ENCODE data around the gene SEZ6L. TPM values are rescaled to one million over a fixed set of nuclear protein-coding genes. Genes with fewer than 3 reads are reported as not detected.
A peak's percentile ranks its signal among the peaks of the same experiment; 100 is the strongest.

Gene SEZ6L
- total RNA-seq, 1 donor from 2014 or later = 1.7 TPM

GRCh38 chr22:26417406-26417805 lies 248.1 kb downstream of the SEZ6L start:
- H3K27me3 Mint-ChIP-seq (ENCODE audit: low read depth) = peaks cover 57% of the 10 kb centered on the region
- no peak overlapping the region for H3K27ac Mint-ChIP-seq (ENCODE audit: unreplicated experiment)
- no peak overlapping the region for H3K4me3 Mint-ChIP-seq
- H3K4me1 Mint-ChIP-seq = no peaks in the 10 kb centered on the region
- no peaks in the 10 kb centered on the region for H3K36me3 Mint-ChIP-seq (ENCODE audit: low read depth)
- no peaks in the 10 kb centered on the region for H3K9me3 Mint-ChIP-seq
- no peak for DNase-seq (ENCODE audit: low read depth, low spot score)
- TF ChIP-seq CTCF (conservative IDR thresholded peaks at IDR 0.05) = no peak

GRCh38 chr22:26418620-26419019 lies 249.4 kb downstream of the SEZ6L start:
- peaks cover 3% of the 10 kb centered on the region for H3K9me3 Mint-ChIP-seq
- no peak overlapping the region for H3K4me3 Mint-ChIP-seq
- no peak for TF ChIP-seq CTCF (conservative IDR thresholded peaks at IDR 0.05)
- H3K4me1 Mint-ChIP-seq = no peaks in the 10 kb centered on the region
- no peak overlapping the region for H3K27ac Mint-ChIP-seq (ENCODE audit: unreplicated experiment)
- no peaks in the 10 kb centered on the region for H3K36me3 Mint-ChIP-seq (ENCODE audit: low read depth)
- no peak for DNase-seq (ENCODE audit: low read depth, low spot score)
- peaks cover 52% of the 10 kb centered on the region for H3K27me3 Mint-ChIP-seq (ENCODE audit: low read depth)

GRCh38 chr22:26426924-26427323 lies 257.7 kb downstream of the SEZ6L start:
- Mint-ChIP-seq H3K9me3 (peaks cover 3% of the 10 kb centered on the region), H3K4me1 (peaks cover 24% of the 10 kb centered on the region), H3K27me3 (ENCODE audit: low read depth) (peaks cover 46% of the 10 kb centered on the region), H3K27ac (ENCODE audit: unreplicated experiment) (no peak overlapping the region), H3K36me3 (ENCODE audit: low read depth) (no peaks in the 10 kb centered on the region), H3K4me3 (peak overlapping the region; percentile 85)
- no peak for TF ChIP-seq CTCF (conservative IDR thresholded peaks at IDR 0.05)
- no peak for DNase-seq (ENCODE audit: low read depth, low spot score)

- Mint-ChIP-seq H3K36me3 (ENCODE audit: low read depth) (no peaks in the 10 kb centered on the region), H3K27ac (ENCODE audit: unreplicated experiment) (peak within 1 kb of the TSS; percentile 90), H3K4me1 (peaks cover 32% of the 10 kb centered on the region), H3K27me3 (ENCODE audit: low read depth) (peaks cover 46% of the 10 kb centered on the region), H3K9me3 (no peaks in the 10 kb centered on the region), H3K4me3 (peak within 1 kb of the TSS; percentile 98)
- peak; percentile 55 for DNase-seq (ENCODE audit: low read depth, low spot score)
- TF ChIP-seq CTCF (conservative IDR thresholded peaks at IDR 0.05) = no peak
These were observed 259.5 kb downstream of the SEZ6L start, which contains the start of gene ASPHD2 for GRCh38 chr22:26428515-26429457. TSS of gene ASPHD2 (plus strand) at chr22:26429260. CDS start at chr22:26433616, 4,356 bp downstream.

GRCh38 chr22:26429458-26430286 lies 260.4 kb downstream of the SEZ6L start:
- H3K4me1 Mint-ChIP-seq = peaks cover 32% of the 10 kb centered on the region
- H3K27me3 Mint-ChIP-seq (ENCODE audit: low read depth) = peaks cover 46% of the 10 kb centered on the region
- peak overlapping the region; percentile 84 for H3K4me3 Mint-ChIP-seq
- H3K9me3 Mint-ChIP-seq = no peaks in the 10 kb centered on the region
- H3K27ac Mint-ChIP-seq (ENCODE audit: unreplicated experiment) = no peak overlapping the region
- no peak for TF ChIP-seq CTCF (conservative IDR thresholded peaks at IDR 0.05)
- no peak for DNase-seq (ENCODE audit: low read depth, low spot score)
- H3K36me3 Mint-ChIP-seq (ENCODE audit: low read depth) = no peaks in the 10 kb centered on the region

All from neural crest cell (in vitro differentiated cells).